GM20431 (cell line): ENCODE measurements around the gene ATP8B1.

Experiments
- in situ Hi-C: fragments of 300-500 bp; cut with MseI, MboI; formaldehyde crosslinking; loops from one replicate; pipeline ENCODE4 v1.15.0; 2020; ENCODE audit warnings: low sequenced_read_pairs; ENCODE audit not compliant: unreplicated experiment

Gene ATP8B1

GRCh38 chr18:57819671-57820460 is 16.8 kb upstream of the ATP8B1 start:
- in situ Hi-C loops, result no loop called here

GRCh38 chr18:57819119-57819518 is 16.0 kb upstream of the ATP8B1 start:
- in situ Hi-C loops, result no loop called here

DNA sequence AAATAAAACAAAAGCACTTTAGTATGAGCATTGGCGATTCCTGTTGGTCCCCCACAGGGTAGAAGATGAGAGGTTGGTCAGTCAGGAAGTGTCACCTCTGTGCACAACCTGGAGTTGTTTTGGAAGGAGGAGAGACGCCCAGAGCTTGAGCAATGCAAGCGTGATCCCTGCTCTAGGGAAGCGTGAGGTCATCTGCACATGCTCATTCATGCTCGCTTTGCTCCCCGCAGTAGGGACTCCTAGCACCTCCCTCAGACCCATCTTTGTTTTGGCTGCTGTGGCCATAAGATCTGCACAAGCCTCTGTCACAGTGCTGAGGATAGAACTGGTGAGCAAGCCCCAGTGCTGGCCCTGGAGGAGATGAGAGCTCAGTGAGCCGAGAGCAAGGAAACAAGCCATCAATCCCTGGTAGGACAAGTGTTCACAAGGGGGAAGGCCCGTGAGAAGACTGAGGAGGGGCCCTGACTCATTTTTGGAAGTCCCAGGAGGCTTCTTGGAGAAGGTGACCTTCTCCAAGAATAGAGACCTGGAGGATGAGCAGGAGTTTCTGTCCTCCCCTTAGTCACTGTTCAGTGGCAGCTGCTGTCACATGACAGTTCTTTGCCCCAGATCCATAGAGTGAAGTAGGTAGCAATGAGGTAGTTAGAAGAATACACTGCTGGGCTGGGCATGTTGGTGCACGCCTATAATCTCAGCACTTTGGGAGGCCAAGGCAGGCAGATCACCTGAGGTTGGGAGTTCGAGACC is 13.3 kb upstream of the ATP8B1 start:
- in situ Hi-C loops, result no loop called here

DNA sequence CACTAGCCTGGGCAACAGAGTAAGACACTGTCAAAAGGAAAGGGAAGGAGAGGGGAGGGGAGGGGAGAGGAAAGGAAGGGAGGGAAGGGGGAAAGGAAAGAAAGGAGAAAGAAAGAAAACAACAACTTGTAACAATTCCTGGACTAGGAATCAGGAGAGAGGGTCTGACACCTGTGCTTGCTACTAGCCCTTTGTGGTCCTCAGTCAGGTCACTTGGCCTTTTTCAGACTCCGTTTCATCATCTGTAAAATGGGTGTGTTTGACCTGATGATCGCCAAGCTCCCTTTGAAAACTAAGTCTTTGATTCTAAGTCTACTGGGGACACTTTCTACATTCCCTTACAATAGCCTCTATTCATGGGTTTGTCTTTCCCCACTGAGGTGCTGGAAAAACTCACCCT is 11.4 kb upstream of the ATP8B1 start:
- in situ Hi-C loops, result no loop called here

GRCh38 chr18:57813245-57813644 is 10.1 kb upstream of the ATP8B1 start:
- in situ Hi-C loops, result no loop called here

DNA sequence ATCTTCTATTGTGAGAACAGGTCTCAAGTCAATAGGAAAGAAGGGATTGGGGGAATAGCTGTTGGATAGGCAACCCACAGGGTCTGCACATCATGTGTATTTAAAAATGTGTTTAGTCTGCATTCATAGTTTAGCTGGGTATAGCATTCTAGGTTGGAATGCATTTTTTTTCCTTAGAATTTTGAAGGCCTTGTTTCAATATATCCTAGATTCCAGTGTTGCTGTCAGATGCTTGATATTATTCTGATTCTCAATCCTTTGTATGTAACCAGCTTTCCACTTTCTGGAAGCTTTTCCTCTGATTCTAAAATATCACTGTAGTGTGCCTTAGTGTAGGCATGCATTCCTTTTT is 9.0 kb upstream of the ATP8B1 start:
- in situ Hi-C loops, result no loop called here

- in situ Hi-C loops, result no loop called here
These were observed 8.5 kb upstream of the ATP8B1 start for GRCh38 chr18:57811477-57812125.

GRCh38 chr18:57809190-57809589 is 6.1 kb upstream of the ATP8B1 start:
- in situ Hi-C loops, result no loop called here

GRCh38 chr18:57807336-57808117 is 4.4 kb upstream of the ATP8B1 start:
- in situ Hi-C loops, result no loop called here

DNA sequence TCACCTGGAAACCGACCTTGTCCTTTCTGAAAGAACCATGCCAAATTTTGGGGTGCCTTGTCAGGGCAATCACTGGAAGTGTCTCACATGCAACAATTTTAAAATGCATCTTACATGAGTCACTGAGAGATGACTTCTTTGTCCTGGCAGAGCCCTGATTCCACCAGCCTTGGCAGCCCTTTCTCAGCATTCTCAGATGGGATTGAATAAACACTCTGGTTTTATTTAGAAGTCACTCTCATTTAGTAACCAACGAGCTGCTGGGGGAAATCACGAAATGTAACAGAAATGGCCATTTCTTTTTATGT is 3.8 kb upstream of the ATP8B1 start:
- in situ Hi-C loops, result no loop called here

DNA sequence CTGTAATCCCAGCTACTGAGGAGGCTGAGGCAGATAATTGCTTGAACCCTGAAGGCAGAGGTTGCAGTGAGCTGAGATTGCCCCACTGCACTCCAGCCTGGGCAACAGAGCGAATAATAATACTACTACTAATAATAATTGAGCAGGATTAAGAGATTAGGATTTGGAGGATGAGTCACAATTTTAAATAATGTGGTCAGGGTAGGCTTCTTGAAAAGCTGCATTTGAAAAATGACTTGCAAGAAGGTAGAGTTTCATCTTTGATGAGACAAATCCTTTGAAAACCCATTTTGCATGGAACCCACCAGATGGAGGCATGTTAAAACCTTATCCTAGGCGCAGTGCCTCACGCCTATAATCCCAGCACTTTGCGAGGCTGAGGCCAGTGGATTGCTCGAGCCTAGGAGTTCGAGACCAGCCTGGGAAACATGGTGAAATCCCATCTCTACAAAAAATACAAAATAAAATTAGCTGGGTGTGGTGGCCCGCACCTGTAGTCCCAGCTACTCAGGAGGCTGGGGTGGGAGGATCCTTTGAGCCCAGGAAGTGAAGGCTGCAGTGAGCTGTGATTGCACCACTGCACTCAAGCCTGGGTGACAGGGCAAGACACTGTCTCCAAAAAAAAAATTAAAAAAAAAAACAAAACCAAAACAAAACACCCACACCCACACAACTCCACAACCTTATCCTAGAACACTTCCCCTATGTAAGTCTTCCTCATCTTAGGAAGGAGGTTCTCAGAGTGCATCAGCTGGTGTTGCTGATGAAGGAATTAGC is 3.3 kb upstream of the ATP8B1 start:
- in situ Hi-C loops, result no loop called here

GRCh38 chr18:57805117-57805516 is 2.0 kb upstream of the ATP8B1 start:
- in situ Hi-C loops, result no loop called here

- in situ Hi-C loops, result no loop called here
These were observed 1.4 kb upstream of the ATP8B1 start for GRCh38 chr18:57804557-57804956.

DNA sequence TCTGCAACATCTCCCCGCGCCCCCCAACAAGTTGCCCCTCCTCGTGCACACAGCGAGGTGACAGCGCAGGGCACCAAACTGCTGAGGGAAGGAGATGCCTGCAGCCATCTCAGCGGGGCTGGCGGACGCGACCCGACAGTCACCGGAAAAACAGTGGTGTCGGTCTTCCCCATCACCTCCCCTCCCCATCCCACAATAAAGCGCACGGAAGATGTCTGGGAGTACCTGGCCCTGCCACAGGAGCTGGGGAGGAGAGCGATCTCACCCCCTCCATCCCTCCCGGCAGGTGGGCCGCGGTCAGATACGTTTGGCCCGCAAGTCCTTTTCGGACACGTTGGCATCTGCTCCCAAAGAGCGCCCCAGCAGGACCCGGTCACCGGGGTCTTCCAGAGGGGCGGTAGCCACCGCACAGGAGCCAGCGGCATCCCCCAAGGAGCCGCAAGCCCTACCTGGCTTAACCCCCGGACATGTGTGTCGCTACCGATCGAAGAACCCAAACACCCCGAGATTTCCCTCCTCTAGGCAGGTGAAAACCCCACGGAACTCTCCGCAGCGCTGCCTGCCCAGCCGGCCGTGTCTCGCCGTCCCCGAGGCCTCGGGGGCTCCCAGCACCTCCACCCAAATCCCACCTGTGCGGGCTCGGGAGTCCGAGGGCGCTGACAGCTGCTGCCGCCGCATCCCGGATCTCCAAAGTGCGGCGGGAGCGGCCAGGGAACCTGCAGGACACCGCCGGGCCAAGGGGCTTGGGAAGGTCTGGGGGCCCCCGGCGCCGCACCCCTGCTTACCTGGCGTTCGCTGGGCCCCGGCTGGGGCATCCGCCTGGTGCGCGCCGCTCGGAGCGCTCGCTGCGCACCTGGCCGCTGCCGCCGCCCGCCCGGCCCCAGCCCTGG is 657 bp downstream of the ATP8B1 start:
- in situ Hi-C loops, result no loop called here

- in situ Hi-C loops, result no loop called here
These were observed 1.3 kb downstream of the ATP8B1 start for GRCh38 chr18:57801761-57802212.

GRCh38 chr18:57801325-57801724 is 1.8 kb downstream of the ATP8B1 start:
- in situ Hi-C loops, result no loop called here

DNA sequence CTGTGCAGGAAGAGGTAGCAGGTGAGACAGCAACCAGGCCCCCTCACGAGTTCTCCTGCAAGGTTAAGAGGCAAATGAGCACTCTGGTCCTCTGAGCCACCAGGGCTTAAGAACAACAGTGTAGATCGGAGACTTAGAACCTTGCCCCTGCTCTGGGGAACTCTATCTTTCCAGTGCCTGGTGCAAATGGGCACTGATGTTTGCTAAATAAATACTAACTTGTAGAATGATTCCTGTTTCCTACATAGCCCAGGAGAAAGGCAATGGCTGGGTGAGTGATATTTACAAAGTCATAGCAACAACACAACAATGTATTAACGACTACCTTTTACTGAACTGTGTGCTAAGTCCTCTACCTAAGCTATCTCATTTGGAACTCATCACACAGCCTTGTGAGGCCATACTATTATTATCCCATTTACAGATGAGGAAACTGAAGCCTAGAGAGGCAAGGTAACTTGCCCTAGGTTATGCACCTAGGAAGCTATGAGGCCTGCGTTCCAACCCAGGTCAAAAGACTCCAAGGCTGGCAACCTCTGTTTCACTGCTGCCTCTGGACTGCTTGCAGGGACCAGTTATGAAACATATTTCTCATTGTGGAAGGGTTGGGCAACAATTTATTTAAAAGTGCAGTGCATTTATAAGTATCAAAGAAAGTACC is 4.3 kb downstream of the ATP8B1 start:
- in situ Hi-C loops, result no loop called here

DNA sequence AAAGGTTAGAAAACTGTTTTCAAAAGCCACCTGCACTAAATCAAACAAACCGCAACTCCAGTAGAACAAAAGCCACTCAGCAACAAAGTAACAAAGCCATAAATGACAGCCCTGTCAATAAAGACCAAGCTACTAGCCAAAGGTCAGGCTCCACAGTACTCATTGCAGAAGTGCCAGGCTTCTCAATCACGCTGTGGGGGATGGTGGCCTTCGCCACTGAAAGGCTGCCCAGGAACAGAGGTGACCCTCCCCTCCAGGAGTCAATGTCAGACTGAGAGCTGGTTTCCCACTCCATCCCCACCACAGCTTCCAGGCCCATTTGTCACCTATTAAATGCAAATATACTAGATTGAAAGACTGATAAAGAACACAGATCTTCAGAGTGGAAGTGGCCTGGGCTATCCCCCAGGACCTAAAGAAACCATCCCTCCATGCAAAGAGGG is 5.9 kb downstream of the ATP8B1 start:
- in situ Hi-C loops, result no loop called here
